Stimulated activated CD4-positive, alpha-beta T cell treated with anti-CD3 and anti-CD28 coated beads, TNF-alpha, amount 100 ng/mL, for 4 hours (primary cell): ENCODE data around the gene GALNT13.
"Not testable (repeated sequence)": the region's sequence is repeated elsewhere in the genome, so short reads cannot be mapped to it uniquely, and the experiment has no call there.

Experiments used
- DNase-seq, 3 experiments: peaks; one replicate each; pipeline ENCODE4 v3.0.0-alpha.2; 2020; ENCODE audit warnings: low read depth in 3 of 3

Gene GALNT13

GRCh38 chr2:154408786-154409185, 537.1 kb downstream of the GALNT13 start:
- no peak for DNase-seq

- no peak for DNase-seq
Observed at GRCh38 chr2:154422251-154422650, 550.5 kb downstream of the GALNT13 start.

- DNase-seq, result no peak
Observed at GRCh38 chr2:154425994-154426393, 554.3 kb downstream of the GALNT13 start.

GRCh38 chr2:154427453-154427852, 555.7 kb downstream of the GALNT13 start:
- no peak for DNase-seq

- DNase-seq, result no peak
Observed at GRCh38 chr2:154428022-154428421, 556.3 kb downstream of the GALNT13 start.

GRCh38 chr2:154433010-154433409, 561.3 kb downstream of the GALNT13 start:
- DNase-seq, result no peak

- no peak for DNase-seq
Observed at GRCh38 chr2:154437104-154437503, 565.4 kb downstream of the GALNT13 start.

- DNase-seq, result no peak
Observed at GRCh38 chr2:154439156-154439555, 567.4 kb downstream of the GALNT13 start.

- no peak for DNase-seq
Observed at GRCh38 chr2:154443919-154444318, 572.2 kb downstream of the GALNT13 start.

GRCh38 chr2:154446324-154446723, 574.6 kb downstream of the GALNT13 start:
- DNase-seq, result no peak

GRCh38 chr2:154447727-154448418, 576.2 kb downstream of the GALNT13 start:
- no peak for DNase-seq

GRCh38 chr2:154449951-154450658, 578.4 kb downstream of the GALNT13 start:
- DNase-seq, result no peak

GRCh38 chr2:154452471-154452870, 580.7 kb downstream of the GALNT13 start:
- no peak for DNase-seq

GRCh38 chr2:154452906-154453493, 581.3 kb downstream of the GALNT13 start:
- DNase-seq, result no peak

GRCh38 chr2:154455166-154455565, 583.4 kb downstream of the GALNT13 start:
- DNase-seq, result no peak

- no peak for DNase-seq
Observed at GRCh38 chr2:154455866-154456265, 584.1 kb downstream of the GALNT13 start.

GRCh38 chr2:154457286-154457685, 585.6 kb downstream of the GALNT13 start:
- no peak for DNase-seq

- no peak for DNase-seq
Observed at GRCh38 chr2:154459286-154459685, 587.6 kb downstream of the GALNT13 start.

- no peak for DNase-seq
Observed at GRCh38 chr2:154462634-154463033, 590.9 kb downstream of the GALNT13 start.

GRCh38 chr2:154466226-154466625, 594.5 kb downstream of the GALNT13 start:
- no peak for DNase-seq

GRCh38 chr2:154470376-154470775, 598.7 kb downstream of the GALNT13 start:
- no peak for DNase-seq

- DNase-seq, result not testable (repeated sequence)
Observed at GRCh38 chr2:154471492-154471891, 599.8 kb downstream of the GALNT13 start.

- DNase-seq, result no peak
Observed at GRCh38 chr2:154477319-154477718, 605.6 kb downstream of the GALNT13 start.
